Measurements from ENCODE around the gene MACROD2. TPM values are rescaled to one million over a fixed set of nuclear protein-coding genes. Genes with fewer than 3 reads are reported as not detected.

Gene MACROD2
- polyA plus RNA-seq, 1 donor from 2014 or later = 23.2 TPM

DNA sequence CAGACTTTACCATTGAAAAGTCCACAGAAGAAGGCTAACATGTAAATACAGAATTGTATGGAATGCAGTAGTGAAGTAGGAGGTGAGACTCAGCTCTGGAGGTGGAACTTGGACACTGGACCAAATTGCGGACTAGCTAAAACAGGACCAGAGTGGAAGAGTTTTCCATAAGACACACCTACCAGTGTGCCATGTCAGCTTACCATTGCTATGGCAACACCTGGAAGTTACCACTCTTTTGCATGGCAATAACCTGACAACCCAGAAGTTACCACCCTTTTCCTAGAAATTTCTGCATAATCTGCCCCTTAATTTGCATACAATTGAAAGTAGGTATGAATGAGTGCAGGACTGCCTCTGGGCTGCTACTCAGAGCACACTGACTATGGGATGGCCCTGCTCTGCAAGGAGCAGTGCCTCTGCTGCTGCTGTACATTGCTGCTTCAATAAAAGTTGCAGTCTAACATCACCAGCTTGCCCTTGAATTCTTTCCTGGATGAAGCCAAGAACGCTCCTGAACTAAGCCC is 911.7 kb downstream of the MACROD2 start:
- no peaks in the 10 kb centered on the region for H3K79me2 ChIP-seq (replicated peaks; ENCODE audit: insufficient read depth, low read length)

GRCh38 chr20:14910126-14910525 is 914.8 kb downstream of the MACROD2 start:
- TF ChIP-seq MXI1 (conservative IDR thresholded peaks at IDR 0.05; ENCODE audit: poor library complexity, severe bottlenecking) (no peak), EP300 (conservative IDR thresholded peaks at IDR 0.05; ENCODE audit: poor library complexity, severe bottlenecking) (no peak), SMC3 (conservative IDR thresholded peaks at IDR 0.05; ENCODE audit: poor library complexity) (no peak), TAF1 (IDR thresholded peaks at IDR 0.05; ENCODE audit: low read depth) (no peak), EZH2 (IDR thresholded peaks at IDR 0.05; ENCODE audit: borderline replicate concordance, insufficient read depth, low read length, poor library complexity, severe bottlenecking) (no peak), POLR2AphosphoS5 (IDR thresholded peaks at IDR 0.05) (no peak), RAD21 (conservative IDR thresholded peaks at IDR 0.05) (no peak)
- TF ChIP-seq, protein P1, sequence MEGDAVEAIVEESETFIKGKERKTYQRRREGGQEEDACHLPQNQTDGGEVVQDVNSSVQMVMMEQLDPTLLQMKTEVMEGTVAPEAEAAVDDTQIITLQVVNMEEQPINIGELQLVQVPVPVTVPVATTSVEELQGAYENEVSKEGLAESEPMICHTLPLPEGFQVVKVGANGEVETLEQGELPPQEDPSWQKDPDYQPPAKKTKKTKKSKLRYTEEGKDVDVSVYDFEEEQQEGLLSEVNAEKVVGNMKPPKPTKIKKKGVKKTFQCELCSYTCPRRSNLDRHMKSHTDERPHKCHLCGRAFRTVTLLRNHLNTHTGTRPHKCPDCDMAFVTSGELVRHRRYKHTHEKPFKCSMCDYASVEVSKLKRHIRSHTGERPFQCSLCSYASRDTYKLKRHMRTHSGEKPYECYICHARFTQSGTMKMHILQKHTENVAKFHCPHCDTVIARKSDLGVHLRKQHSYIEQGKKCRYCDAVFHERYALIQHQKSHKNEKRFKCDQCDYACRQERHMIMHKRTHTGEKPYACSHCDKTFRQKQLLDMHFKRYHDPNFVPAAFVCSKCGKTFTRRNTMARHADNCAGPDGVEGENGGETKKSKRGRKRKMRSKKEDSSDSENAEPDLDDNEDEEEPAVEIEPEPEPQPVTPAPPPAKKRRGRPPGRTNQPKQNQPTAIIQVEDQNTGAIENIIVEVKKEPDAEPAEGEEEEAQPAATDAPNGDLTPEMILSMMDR (IDR thresholded peaks at IDR 0.05; ENCODE audit: poor library complexity, severe bottlenecking) = no peak
- TF ChIP-seq, protein P2, sequence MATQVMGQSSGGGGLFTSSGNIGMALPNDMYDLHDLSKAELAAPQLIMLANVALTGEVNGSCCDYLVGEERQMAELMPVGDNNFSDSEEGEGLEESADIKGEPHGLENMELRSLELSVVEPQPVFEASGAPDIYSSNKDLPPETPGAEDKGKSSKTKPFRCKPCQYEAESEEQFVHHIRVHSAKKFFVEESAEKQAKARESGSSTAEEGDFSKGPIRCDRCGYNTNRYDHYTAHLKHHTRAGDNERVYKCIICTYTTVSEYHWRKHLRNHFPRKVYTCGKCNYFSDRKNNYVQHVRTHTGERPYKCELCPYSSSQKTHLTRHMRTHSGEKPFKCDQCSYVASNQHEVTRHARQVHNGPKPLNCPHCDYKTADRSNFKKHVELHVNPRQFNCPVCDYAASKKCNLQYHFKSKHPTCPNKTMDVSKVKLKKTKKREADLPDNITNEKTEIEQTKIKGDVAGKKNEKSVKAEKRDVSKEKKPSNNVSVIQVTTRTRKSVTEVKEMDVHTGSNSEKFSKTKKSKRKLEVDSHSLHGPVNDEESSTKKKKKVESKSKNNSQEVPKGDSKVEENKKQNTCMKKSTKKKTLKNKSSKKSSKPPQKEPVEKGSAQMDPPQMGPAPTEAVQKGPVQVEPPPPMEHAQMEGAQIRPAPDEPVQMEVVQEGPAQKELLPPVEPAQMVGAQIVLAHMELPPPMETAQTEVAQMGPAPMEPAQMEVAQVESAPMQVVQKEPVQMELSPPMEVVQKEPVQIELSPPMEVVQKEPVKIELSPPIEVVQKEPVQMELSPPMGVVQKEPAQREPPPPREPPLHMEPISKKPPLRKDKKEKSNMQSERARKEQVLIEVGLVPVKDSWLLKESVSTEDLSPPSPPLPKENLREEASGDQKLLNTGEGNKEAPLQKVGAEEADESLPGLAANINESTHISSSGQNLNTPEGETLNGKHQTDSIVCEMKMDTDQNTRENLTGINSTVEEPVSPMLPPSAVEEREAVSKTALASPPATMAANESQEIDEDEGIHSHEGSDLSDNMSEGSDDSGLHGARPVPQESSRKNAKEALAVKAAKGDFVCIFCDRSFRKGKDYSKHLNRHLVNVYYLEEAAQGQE (IDR thresholded peaks at IDR 0.05; ENCODE audit: borderline replicate concordance) = no peak

More for the DNA sequence above, 911.7 kb downstream of the MACROD2 start:
- no peaks in the 10 kb centered on the region for H3K9me2 ChIP-seq (ENCODE audit: insufficient read depth, low read length)
- H3K4me3 ChIP-seq (ENCODE audit: low read length) = no peak overlapping the region
- no peak overlapping the region for H3K9ac ChIP-seq (ENCODE audit: low read length)
- no peak overlapping the region for H3K4me2 ChIP-seq (ENCODE audit: low read length)
- no peak for TF ChIP-seq TAF1 (IDR thresholded peaks at IDR 0.05; ENCODE audit: low read depth)
- no peak for TF ChIP-seq POLR2AphosphoS5 (IDR thresholded peaks at IDR 0.05)
- TF ChIP-seq, protein P1 (IDR thresholded peaks at IDR 0.05; ENCODE audit: poor library complexity, severe bottlenecking) = no peak
- TF ChIP-seq EZH2 (IDR thresholded peaks at IDR 0.05; ENCODE audit: borderline replicate concordance, insufficient read depth, low read length, poor library complexity, severe bottlenecking) = no peak
- TF ChIP-seq RAD21 (conservative IDR thresholded peaks at IDR 0.05) = no peak
- no peak for TF ChIP-seq SMC3 (conservative IDR thresholded peaks at IDR 0.05; ENCODE audit: poor library complexity)
- TF ChIP-seq, protein P2 (IDR thresholded peaks at IDR 0.05; ENCODE audit: borderline replicate concordance) = no peak
- no peak for TF ChIP-seq EP300 (conservative IDR thresholded peaks at IDR 0.05; ENCODE audit: poor library complexity, severe bottlenecking)
- no peak for TF ChIP-seq MXI1 (conservative IDR thresholded peaks at IDR 0.05; ENCODE audit: poor library complexity, severe bottlenecking)
- no peak overlapping the region for H3K27ac ChIP-seq (ENCODE audit: low read length)
- no peaks in the 10 kb centered on the region for H3K9me3 ChIP-seq (ENCODE audit: low read length)
- H3F3A ChIP-seq (ENCODE audit: insufficient read depth, low read length, poor library complexity, severe bottlenecking) = no peaks in the 10 kb centered on the region
- H3K27me3 ChIP-seq (ENCODE audit: insufficient read depth, low read depth, low read length) = no peaks in the 10 kb centered on the region
- H4K20me1 ChIP-seq (ENCODE audit: insufficient read depth) = no peaks in the 10 kb centered on the region
- no peaks in the 10 kb centered on the region for H3K36me3 ChIP-seq (ENCODE audit: insufficient read depth, low read length)
- no peak overlapping the region for H2AFZ ChIP-seq (ENCODE audit: low read depth, low read length)

More at GRCh38 chr20:14910126-14910525, 914.8 kb downstream of the MACROD2 start:
- no peak overlapping the region for H3K27ac ChIP-seq (ENCODE audit: low read length)
- H3K27me3 ChIP-seq (ENCODE audit: insufficient read depth, low read depth, low read length) = no peaks in the 10 kb centered on the region
- H3K9me2 ChIP-seq (ENCODE audit: insufficient read depth, low read length) = no peaks in the 10 kb centered on the region
- H3K4me3 ChIP-seq (ENCODE audit: low read length) = no peak overlapping the region
- no peak overlapping the region for H2AFZ ChIP-seq (ENCODE audit: low read depth, low read length)
- H3K79me2 ChIP-seq (replicated peaks; ENCODE audit: insufficient read depth, low read length) = no peaks in the 10 kb centered on the region
- no peaks in the 10 kb centered on the region for H3K36me3 ChIP-seq (ENCODE audit: insufficient read depth, low read length)
- H3F3A ChIP-seq (ENCODE audit: insufficient read depth, low read length, poor library complexity, severe bottlenecking) = no peaks in the 10 kb centered on the region
- H4K20me1 ChIP-seq (ENCODE audit: insufficient read depth) = no peaks in the 10 kb centered on the region
- H3K4me2 ChIP-seq (ENCODE audit: low read length) = no peak overlapping the region
- no peaks in the 10 kb centered on the region for H3K9me3 ChIP-seq (ENCODE audit: low read length)
- H3K9ac ChIP-seq (ENCODE audit: low read length) = no peak overlapping the region
